ENCODE measurements around the gene ABCC10.

ABCC10 gene

GRCh38 chr6:43437700-43438099, 10.4 kb downstream of the ABCC10 start:
- ChIA-PET POLR2A (ENCODE audit: low non-redundant PET) (no interaction called here), CTCF (interaction anchor here (0.5 to 0.9 kb wide), 4 partner anchors 16 to 414 kb away, joined by 3 to 7 read pairs (median 4); no protein-coding TSS in a partner anchor)
- H3K27ac ChIP-seq = peak overlapping the region; percentile 89
- DNase-seq (ENCODE audit: low spot score) = no peak
- TF ChIP-seq CTCF (conservative IDR thresholded peaks at IDR 0.05; ENCODE audit: low read depth) = no peak

GRCh38 chr6:43442935-43443334, 15.6 kb downstream of the ABCC10 start:
- TF ChIP-seq CTCF (conservative IDR thresholded peaks at IDR 0.05; ENCODE audit: low read depth) = no peak
- ChIA-PET POLR2A (ENCODE audit: low non-redundant PET) (no interaction called here), CTCF (interaction anchor here (1.0 kb wide), 1 partner anchor 11 kb away, joined by 3 read pairs; no protein-coding TSS in a partner anchor)
- no peak for DNase-seq (ENCODE audit: low spot score)
- H3K27ac ChIP-seq = no peak overlapping the region

DNA sequence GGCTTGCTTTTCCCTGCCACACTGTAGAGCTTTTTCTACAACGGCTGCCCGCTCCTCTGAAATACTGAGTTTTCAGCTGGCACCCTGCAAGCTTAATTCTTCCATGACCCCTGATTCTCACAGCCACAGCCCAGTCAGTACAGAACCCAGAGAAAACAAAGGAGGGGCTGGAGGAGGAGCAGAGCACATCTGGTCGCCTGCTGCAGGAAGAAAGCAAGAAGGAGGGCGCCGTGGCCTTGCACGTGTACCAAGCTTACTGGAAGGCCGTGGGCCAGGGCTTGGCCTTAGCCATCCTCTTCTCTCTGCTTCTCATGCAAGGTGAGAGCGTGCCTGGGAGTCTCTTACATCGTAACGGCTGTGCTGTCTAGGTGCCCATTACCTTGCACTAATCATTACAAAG, 16.7 kb downstream of the ABCC10 start:
- TF ChIP-seq CTCF (conservative IDR thresholded peaks at IDR 0.05; ENCODE audit: low read depth) = no peak
- H3K27ac ChIP-seq = peak overlapping the region; percentile 72
- DNase-seq (ENCODE audit: low spot score) = no peak
- CTCF ChIA-PET = interaction anchor here (0.6 to 1.0 kb wide), 2 partner anchors 10 to 53 kb away, joined by 3 to 7 read pairs; no protein-coding TSS in a partner anchor
- POLR2A ChIA-PET (ENCODE audit: low non-redundant PET) = no interaction called here

DNA sequence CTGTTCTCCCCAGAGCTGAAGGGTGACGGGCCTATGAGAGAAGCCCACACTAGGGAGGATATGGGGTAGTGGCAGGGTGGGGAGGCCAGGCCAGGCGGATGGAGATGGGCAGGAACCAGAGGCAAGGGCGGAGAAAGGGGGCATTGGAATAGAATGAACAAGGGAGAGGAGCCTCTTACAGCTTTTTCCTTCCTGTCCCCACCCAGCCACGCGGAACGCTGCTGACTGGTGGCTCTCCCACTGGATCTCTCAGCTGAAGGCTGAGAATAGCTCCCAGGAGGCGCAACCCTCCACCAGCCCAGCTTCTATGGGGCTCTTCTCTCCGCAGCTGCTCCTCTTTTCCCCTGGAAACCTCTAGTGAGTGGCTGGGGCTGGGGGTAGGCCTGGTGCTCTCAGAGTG, 17.2 kb downstream of the ABCC10 start:
- no peak for TF ChIP-seq CTCF (conservative IDR thresholded peaks at IDR 0.05; ENCODE audit: low read depth)
- ChIA-PET CTCF (interaction anchor here (0.6 to 1.0 kb wide), 2 partner anchors 10 to 52 kb away, joined by 3 to 7 read pairs; no protein-coding TSS in a partner anchor), POLR2A (ENCODE audit: low non-redundant PET) (no interaction called here)
- peak overlapping the region; percentile 72 for H3K27ac ChIP-seq
- no peak for DNase-seq (ENCODE audit: low spot score)

GRCh38 chr6:43445576-43445975, 18.2 kb downstream of the ABCC10 start:
- ChIA-PET CTCF (no interaction called here), POLR2A (ENCODE audit: low non-redundant PET) (no interaction called here)
- TF ChIP-seq CTCF (conservative IDR thresholded peaks at IDR 0.05; ENCODE audit: low read depth) = no peak
- DNase-seq (ENCODE audit: low spot score) = no peak
- peak overlapping the region; percentile 72; the same call in 1 of the 2 replicates for H3K27ac ChIP-seq

DNA sequence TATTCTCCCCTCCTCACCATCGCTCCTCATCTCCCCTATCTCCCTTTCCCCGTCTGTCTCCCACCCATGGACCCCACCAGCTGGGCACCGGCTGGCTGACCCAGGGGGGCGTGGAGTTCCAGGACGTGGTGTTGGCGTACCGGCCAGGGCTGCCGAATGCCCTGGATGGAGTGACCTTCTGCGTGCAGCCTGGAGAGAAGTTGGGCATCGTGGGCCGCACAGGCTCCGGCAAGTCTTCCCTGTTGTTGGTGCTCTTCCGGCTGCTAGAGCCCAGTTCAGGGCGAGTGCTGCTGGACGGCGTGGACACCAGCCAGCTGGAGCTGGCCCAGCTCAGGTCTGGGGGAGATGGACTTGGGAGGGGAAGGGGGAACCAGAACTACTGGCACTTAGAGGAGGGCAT, 20.3 kb downstream of the ABCC10 start:
- POLR2A ChIA-PET (ENCODE audit: low non-redundant PET) = no interaction called here
- TF ChIP-seq CTCF (conservative IDR thresholded peaks at IDR 0.05; ENCODE audit: low read depth) = no peak
- DNase-seq (ENCODE audit: low spot score) = no peak
- CTCF ChIA-PET = interaction anchor here (0.6 kb wide), 1 partner anchor 413 kb away, joined by 3 read pairs; no protein-coding TSS in a partner anchor
- peak overlapping the region; percentile 72 for H3K27ac ChIP-seq
